Cardiac muscle cell (in vitro differentiated cells and primary cell): ENCODE results near the gene MAST4. TPM values are rescaled to one million over a fixed set of nuclear protein-coding genes. Genes with fewer than 3 reads are reported as not detected.
A peak's percentile ranks its signal among the peaks of the same experiment; 100 is the strongest.

Experiments
- DNase-seq, 2 donors: peaks; one replicate each; pipeline versions ENCODE4 v3.0.0 to v3.0.0-alpha.2; 2010 to 2017; ENCODE audit warnings: low read depth in 1 of 2, low spot score in 1 of 2
- H3K27ac ChIP-seq: fragments of 200-600 bp; sonication (generic); 2 replicates; pipeline ENCODE4 v1.5.1; 2016
- H3K27me3 ChIP-seq: fragments of 200-600 bp; sonication (generic); 2 replicates; pipeline ENCODE4 v1.6.0; 2016; ENCODE audit warnings: control low read depth
- H3K36me3 ChIP-seq: fragments of 200-600 bp; sonication (generic); 2 replicates; pipeline ENCODE4 v1.5.1; 2016; ENCODE audit warnings: control low read depth
- H3K4me1 ChIP-seq: fragments of 200-600 bp; sonication (generic); 2 replicates; pipeline ENCODE4 v1.8.1; 2017; ENCODE audit warnings: low read depth, mild to moderate bottlenecking, mixed run types
- H3K4me3 ChIP-seq: fragments of 200-600 bp; sonication (generic); 2 replicates; pipeline ENCODE4 v1.5.1; 2016; ENCODE audit warnings: mild to moderate bottlenecking
- H3K9me3 ChIP-seq: fragments of 200-600 bp; sonication (generic); 2 replicates; pipeline ENCODE4 v1.5.1; 2017; ENCODE audit warnings: low read depth, mild to moderate bottlenecking, control low read depth
- CTCF ChIP-seq: IDR thresholded peaks from 2 replicates; pipeline ENCODE4 v1.5.1; 2012; ENCODE audit warnings: low read depth, mild to moderate bottlenecking, low read length
- polyA plus RNA-seq: library from polyadenylated mRNA; unstranded; fragments of >200 nt; fragmentation: Nextera tagmentation; extraction: Ambion mirVana; gene quantifications from 2 replicates; pipeline ENCODE4 v1.2.1, GENCODE V29; 2016
- total RNA-seq: library from RNA; depleted of rRNA; stranded (reverse); fragments of >200 nt; gene quantifications from 2 replicates; pipeline ENCODE4 v1.2.3, GENCODE V29; 2016

MAST4 gene
- total and polyA plus RNA-seq, 2 experiments from 2014 or later, result 33.1 to 58.0 TPM

GRCh38 chr5:67090593-67090992 lies 494.4 kb downstream of the MAST4 start:
- Histone ChIP-seq H3K4me1 (peaks cover 40% of the 10 kb centered on the region), H3K9me3 (no peaks in the 10 kb centered on the region)
- no peak for TF ChIP-seq CTCF

GRCh38 chr5:67092535-67092934 lies 496.3 kb downstream of the MAST4 start:
- TF ChIP-seq CTCF, result no peak
- DNase-seq, result no peak
- Histone ChIP-seq H3K36me3 (peaks cover 5% of the 10 kb centered on the region), H3K27me3 (no peaks in the 10 kb centered on the region), H3K4me1 (peaks cover 37% of the 10 kb centered on the region), H3K9me3 (no peaks in the 10 kb centered on the region), H3K4me3 (no peak overlapping the region), H3K27ac (peak overlapping the region; percentile 11)

More at GRCh38 chr5:67090593-67090992, 494.4 kb downstream of the MAST4 start:
- Histone ChIP-seq H3K27me3 (no peaks in the 10 kb centered on the region), H3K4me3 (no peak overlapping the region), H3K36me3 (no peaks in the 10 kb centered on the region), H3K27ac (no peak overlapping the region)
- no peak for DNase-seq

GRCh38 chr5:67093279-67093678 lies 497.1 kb downstream of the MAST4 start:
- H3K27ac ChIP-seq, result no peak overlapping the region
- peaks cover 6% of the 10 kb centered on the region for H3K36me3 ChIP-seq
- no peak for DNase-seq
- no peaks in the 10 kb centered on the region for H3K27me3 ChIP-seq
- no peak for TF ChIP-seq CTCF
- H3K4me1 ChIP-seq, result peaks cover 37% of the 10 kb centered on the region
- no peak overlapping the region for H3K4me3 ChIP-seq
- H3K9me3 ChIP-seq, result no peaks in the 10 kb centered on the region

- H3K36me3 ChIP-seq, result peaks cover 6% of the 10 kb centered on the region
- H3K27me3 ChIP-seq, result no peaks in the 10 kb centered on the region
- DNase-seq, result peak; percentile 39 to 71
- peaks cover 33% of the 10 kb centered on the region for H3K4me1 ChIP-seq
- H3K9me3 ChIP-seq, result no peaks in the 10 kb centered on the region
- no peak overlapping the region for H3K4me3 ChIP-seq
- no peak for TF ChIP-seq CTCF
- peak overlapping the region; percentile 79 for H3K27ac ChIP-seq
These were observed 498.5 kb downstream of the MAST4 start for GRCh38 chr5:67094476-67095300.

GRCh38 chr5:67095346-67096171 lies 499.4 kb downstream of the MAST4 start:
- Histone ChIP-seq H3K36me3 (peaks cover 9% of the 10 kb centered on the region), H3K27ac (peak overlapping the region; percentile 79), H3K4me1 (peaks cover 33% of the 10 kb centered on the region), H3K9me3 (no peaks in the 10 kb centered on the region), H3K4me3 (no peak overlapping the region), H3K27me3 (no peaks in the 10 kb centered on the region)
- peak in 1 of 2 donors; percentile 72 for DNase-seq
- TF ChIP-seq CTCF, result no peak
